Karpas-422 (cell line): ENCODE measurements around the gene CREB5. TPM values are rescaled to one million over a fixed set of nuclear protein-coding genes. Genes with fewer than 3 reads are reported as not detected.

Experiments
- DNase-seq: peaks from one replicate; pipeline ENCODE4 v3.0.0-alpha.2; 2015
- H2AFZ ChIP-seq: fragments of 200-600 bp; sonication (generic); 2 replicates; pipeline ENCODE4 v1.6.1; 2014; ENCODE audit warnings: antibody characterized with exemption, low read length, mixed read lengths
- H3K27ac ChIP-seq: fragments of 200-600 bp; sonication (generic); 2 replicates; pipeline ENCODE4 v1.5.1; 2014; ENCODE audit warnings: mild to moderate bottlenecking, low read length, moderate library complexity
- H3K27me3 ChIP-seq: fragments of 200-600 bp; sonication (generic); 2 replicates; pipeline ENCODE4 v1.6.1; 2014; ENCODE audit warnings: low read length, mixed read lengths
- H3K36me3 ChIP-seq: fragments of 200-600 bp; sonication (generic); 2 replicates; pipeline ENCODE4 v1.6.1; 2014; ENCODE audit warnings: low read length, mixed read lengths; ENCODE audit not compliant: insufficient read depth
- H3K4me1 ChIP-seq: fragments of 200-600 bp; sonication (generic); 2 replicates; pipeline ENCODE4 v1.6.1; 2014; ENCODE audit warnings: mild to moderate bottlenecking, low read length, mixed read lengths
- H3K4me2 ChIP-seq: fragments of 200-600 bp; sonication (generic); 2 replicates; pipeline ENCODE4 v1.6.1; 2014; ENCODE audit warnings: low read length, low read depth, mild to moderate bottlenecking; ENCODE audit not compliant: poor library complexity, severe bottlenecking
- H3K4me3 ChIP-seq: fragments of 200-600 bp; sonication (generic); 2 replicates; pipeline ENCODE4 v1.5.1; 2014; ENCODE audit warnings: mild to moderate bottlenecking, antibody characterized with exemption, low read length, mixed read lengths
- H3K79me2 ChIP-seq: fragments of 200-600 bp; sonication (generic); 2 replicates; pipeline ENCODE4 v1.6.1; 2014; ENCODE audit warnings: mild to moderate bottlenecking, low read length, mixed read lengths
- H3K9ac ChIP-seq: fragments of 200-600 bp; sonication (generic); 2 replicates; pipeline ENCODE4 v1.6.0; 2014; ENCODE audit warnings: low read length
- H3K9me2 ChIP-seq: fragments of 200-600 bp; sonication (generic), shearing (Covaris generic); replicated peaks from 2 replicates; pipeline ENCODE4 v1.6.0; 2014; ENCODE audit warnings: mild to moderate bottlenecking, low read length, moderate library complexity; ENCODE audit not compliant: insufficient read depth
- H3K9me3 ChIP-seq: fragments of 300-700, 200-600 bp; sonication (generic); 2 replicates; pipeline ENCODE4 v1.6.1; 2014; ENCODE audit warnings: low read length, mixed read lengths
- H4K20me1 ChIP-seq: fragments of 200-600 bp; sonication (generic); 2 replicates; pipeline ENCODE4 v1.6.1; 2014; ENCODE audit warnings: mild to moderate bottlenecking, antibody characterized with exemption, low read length, low read depth; ENCODE audit not compliant: insufficient read depth
- total RNA-seq: library from RNA; depleted of rRNA; stranded (reverse); fragments of >200 nt; shearing (Covaris generic); gene quantifications from 2 replicates; pipeline ENCODE4 v1.2.3, GENCODE V29; 2014; ENCODE audit warnings: low replicate concordance

Gene CREB5
- total RNA-seq, 1 experiment from 2014 or later = 52.1 TPM

DNA sequence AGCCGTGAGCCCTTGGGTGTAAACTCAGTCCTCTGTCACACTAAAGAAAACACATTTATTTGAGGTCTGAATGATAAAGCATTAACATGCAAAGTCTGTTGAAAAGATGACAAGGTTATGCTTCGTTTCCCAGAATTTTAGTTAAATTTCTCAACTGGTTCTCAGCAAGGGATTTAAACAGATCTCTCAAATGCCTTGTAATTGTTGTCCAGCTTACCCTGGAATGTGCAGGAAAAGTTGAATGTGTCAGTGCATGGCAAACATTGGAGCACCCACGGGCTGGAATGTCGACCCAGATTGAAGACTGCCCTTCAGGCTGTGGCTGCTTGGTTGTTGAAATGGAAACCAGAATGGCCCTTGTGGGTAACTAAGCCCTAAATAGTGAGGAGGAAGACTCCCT is 354.0 kb downstream of the CREB5 start:
- no peaks in the 10 kb centered on the region for H3K27me3 ChIP-seq
- no peak overlapping the region for H2AFZ ChIP-seq
- no peak for DNase-seq
- no peaks in the 10 kb centered on the region for H3K4me1 ChIP-seq
- peaks cover 19% of the 10 kb centered on the region for H4K20me1 ChIP-seq
- H3K9ac ChIP-seq = no peak overlapping the region
- H3K27ac ChIP-seq = no peak overlapping the region
- H3K9me3 ChIP-seq = no peaks in the 10 kb centered on the region
- H3K36me3 ChIP-seq = no peaks in the 10 kb centered on the region
- H3K4me3 ChIP-seq = no peak overlapping the region
- no peaks in the 10 kb centered on the region for H3K79me2 ChIP-seq
- no peaks in the 10 kb centered on the region for H3K9me2 ChIP-seq
- no peak overlapping the region for H3K4me2 ChIP-seq

GRCh38 chr7:28767356-28767755 is 355.0 kb downstream of the CREB5 start:
- no peak for DNase-seq
- H3K36me3 ChIP-seq = no peaks in the 10 kb centered on the region
- peaks cover 19% of the 10 kb centered on the region for H4K20me1 ChIP-seq
- no peaks in the 10 kb centered on the region for H3K4me1 ChIP-seq
- no peak overlapping the region for H2AFZ ChIP-seq
- no peak overlapping the region for H3K27ac ChIP-seq
- no peak overlapping the region for H3K4me3 ChIP-seq
- H3K9me3 ChIP-seq = no peaks in the 10 kb centered on the region
- H3K4me2 ChIP-seq = no peak overlapping the region
- H3K27me3 ChIP-seq = no peaks in the 10 kb centered on the region
- H3K9ac ChIP-seq = no peak overlapping the region
- no peaks in the 10 kb centered on the region for H3K9me2 ChIP-seq
- H3K79me2 ChIP-seq = no peaks in the 10 kb centered on the region

DNA sequence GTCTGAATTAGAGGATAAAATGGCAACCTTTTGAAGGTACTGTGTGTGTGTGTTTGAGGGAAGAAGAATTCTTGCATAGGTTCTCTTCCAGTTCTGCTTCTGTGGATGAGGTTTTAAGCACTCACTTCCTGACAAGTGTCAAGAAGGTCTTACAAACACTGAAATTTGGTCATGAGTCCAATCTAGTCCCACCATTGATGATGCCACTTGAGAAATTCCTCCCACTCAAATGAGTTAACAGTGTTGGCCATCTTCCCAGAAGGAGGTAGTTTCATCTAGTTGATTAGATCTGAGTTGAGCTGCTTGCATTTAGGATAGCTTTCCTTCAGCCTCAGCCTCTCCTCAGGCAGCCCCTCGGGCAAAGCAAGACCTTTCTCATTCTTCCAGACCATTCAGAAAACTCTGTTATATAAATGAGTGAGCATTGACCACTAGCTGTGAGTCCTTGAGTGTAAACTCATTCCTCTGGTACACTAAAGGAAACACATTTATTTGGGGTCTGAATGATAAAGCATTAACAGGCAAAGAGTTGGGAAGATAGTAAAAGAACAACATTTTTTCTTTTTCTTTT is 356.3 kb downstream of the CREB5 start:
- H3K4me1 ChIP-seq = no peaks in the 10 kb centered on the region
- H3K9me3 ChIP-seq = no peaks in the 10 kb centered on the region
- no peaks in the 10 kb centered on the region for H3K79me2 ChIP-seq
- H3K4me2 ChIP-seq = no peak overlapping the region
- peaks cover 13% of the 10 kb centered on the region; the same call in 1 of the 2 replicates for H4K20me1 ChIP-seq
- DNase-seq = no peak
- no peak overlapping the region for H2AFZ ChIP-seq
- no peaks in the 10 kb centered on the region for H3K27me3 ChIP-seq
- H3K36me3 ChIP-seq = no peaks in the 10 kb centered on the region
- no peaks in the 10 kb centered on the region for H3K9me2 ChIP-seq
- no peak overlapping the region for H3K9ac ChIP-seq
- no peak overlapping the region for H3K27ac ChIP-seq
- H3K4me3 ChIP-seq = no peak overlapping the region

GRCh38 chr7:28771906-28772622 is 359.7 kb downstream of the CREB5 start:
- Histone ChIP-seq H3K9ac (no peak overlapping the region), H4K20me1 (peaks cover 20% of the 10 kb centered on the region; the same call in 1 of the 2 replicates), H3K4me3 (no peak overlapping the region), H3K36me3 (no peaks in the 10 kb centered on the region), H3K27ac (no peak overlapping the region), H3K4me1 (no peaks in the 10 kb centered on the region), H3K79me2 (no peaks in the 10 kb centered on the region), H2AFZ (no peak overlapping the region), H3K9me2 (no peaks in the 10 kb centered on the region), H3K4me2 (no peak overlapping the region), H3K9me3 (no peaks in the 10 kb centered on the region), H3K27me3 (no peaks in the 10 kb centered on the region)
- no peak for DNase-seq

GRCh38 chr7:28773423-28774145 is 361.3 kb downstream of the CREB5 start:
- Histone ChIP-seq H3K79me2 (no peaks in the 10 kb centered on the region), H3K4me2 (no peak overlapping the region), H2AFZ (no peak overlapping the region), H3K9me3 (no peaks in the 10 kb centered on the region), H3K36me3 (no peaks in the 10 kb centered on the region), H3K9ac (no peak overlapping the region), H3K4me3 (no peak overlapping the region), H3K9me2 (no peaks in the 10 kb centered on the region), H3K27ac (no peak overlapping the region), H4K20me1 (peaks cover 12% of the 10 kb centered on the region; the same call in 1 of the 2 replicates), H3K4me1 (no peaks in the 10 kb centered on the region), H3K27me3 (no peaks in the 10 kb centered on the region)
- no peak for DNase-seq

- Histone ChIP-seq H4K20me1 (peaks cover 9% of the 10 kb centered on the region; the same call in 1 of the 2 replicates), H3K9ac (no peak overlapping the region), H3K4me3 (no peak overlapping the region), H3K79me2 (no peaks in the 10 kb centered on the region), H3K27me3 (no peaks in the 10 kb centered on the region), H3K27ac (no peak overlapping the region), H3K9me2 (no peaks in the 10 kb centered on the region), H2AFZ (no peak overlapping the region), H3K4me1 (no peaks in the 10 kb centered on the region), H3K9me3 (no peaks in the 10 kb centered on the region), H3K36me3 (no peaks in the 10 kb centered on the region), H3K4me2 (no peak overlapping the region)
- no peak for DNase-seq
Observed at GRCh38 chr7:28774261-28774988, 362.1 kb downstream of the CREB5 start.

DNA sequence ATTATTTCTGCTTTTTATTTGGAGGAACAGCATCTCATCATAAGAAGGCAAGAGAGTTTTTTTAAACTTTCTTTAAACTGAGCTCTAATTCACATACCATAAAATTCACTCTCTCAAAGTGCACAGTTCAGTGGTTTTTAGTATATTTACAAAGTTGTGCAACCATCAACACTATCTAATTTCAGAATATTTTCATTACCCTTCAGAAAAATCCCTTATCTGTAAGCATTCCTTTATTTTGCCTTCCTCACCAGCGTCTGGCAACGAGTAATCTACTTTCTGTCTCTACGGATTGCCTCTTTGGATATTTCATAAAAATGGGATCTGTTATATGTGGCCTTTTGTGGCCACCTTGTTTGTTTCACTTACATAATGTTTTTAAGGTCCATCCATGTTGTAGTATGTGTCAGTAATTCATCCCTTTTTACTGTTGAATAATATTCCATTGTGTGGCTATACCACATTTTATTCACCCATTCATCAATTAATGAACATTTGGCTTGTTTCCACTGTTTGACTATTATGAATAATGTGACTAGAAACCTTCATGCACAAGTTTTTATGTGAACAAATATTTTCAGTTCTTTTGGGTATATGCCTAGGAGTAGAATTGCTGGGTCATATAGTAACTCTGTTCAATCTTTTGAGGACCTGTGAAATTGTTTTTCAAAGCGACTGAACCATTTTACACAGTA is 364.3 kb downstream of the CREB5 start:
- Histone ChIP-seq H3K9me3 (no peaks in the 10 kb centered on the region), H3K79me2 (no peaks in the 10 kb centered on the region), H3K9me2 (no peaks in the 10 kb centered on the region), H3K9ac (no peak overlapping the region), H4K20me1 (peaks cover 9% of the 10 kb centered on the region; the same call in 1 of the 2 replicates), H3K27me3 (no peaks in the 10 kb centered on the region), H3K36me3 (no peaks in the 10 kb centered on the region), H3K4me3 (no peak overlapping the region), H3K4me1 (peaks cover 7% of the 10 kb centered on the region), H2AFZ (no peak overlapping the region), H3K4me2 (no peak overlapping the region), H3K27ac (no peak overlapping the region)
- no peak for DNase-seq
